CD4-positive, alpha-beta T cell treated with Interferon alpha-2 for 1 hour (primary cell): Measurements from ENCODE around the gene EML1.

Source experiments
- DNase-seq, 2 donors: peaks; one replicate each; pipeline ENCODE4 v3.0.0-alpha.2; 2020 to 2022

EML1 gene, protein sequence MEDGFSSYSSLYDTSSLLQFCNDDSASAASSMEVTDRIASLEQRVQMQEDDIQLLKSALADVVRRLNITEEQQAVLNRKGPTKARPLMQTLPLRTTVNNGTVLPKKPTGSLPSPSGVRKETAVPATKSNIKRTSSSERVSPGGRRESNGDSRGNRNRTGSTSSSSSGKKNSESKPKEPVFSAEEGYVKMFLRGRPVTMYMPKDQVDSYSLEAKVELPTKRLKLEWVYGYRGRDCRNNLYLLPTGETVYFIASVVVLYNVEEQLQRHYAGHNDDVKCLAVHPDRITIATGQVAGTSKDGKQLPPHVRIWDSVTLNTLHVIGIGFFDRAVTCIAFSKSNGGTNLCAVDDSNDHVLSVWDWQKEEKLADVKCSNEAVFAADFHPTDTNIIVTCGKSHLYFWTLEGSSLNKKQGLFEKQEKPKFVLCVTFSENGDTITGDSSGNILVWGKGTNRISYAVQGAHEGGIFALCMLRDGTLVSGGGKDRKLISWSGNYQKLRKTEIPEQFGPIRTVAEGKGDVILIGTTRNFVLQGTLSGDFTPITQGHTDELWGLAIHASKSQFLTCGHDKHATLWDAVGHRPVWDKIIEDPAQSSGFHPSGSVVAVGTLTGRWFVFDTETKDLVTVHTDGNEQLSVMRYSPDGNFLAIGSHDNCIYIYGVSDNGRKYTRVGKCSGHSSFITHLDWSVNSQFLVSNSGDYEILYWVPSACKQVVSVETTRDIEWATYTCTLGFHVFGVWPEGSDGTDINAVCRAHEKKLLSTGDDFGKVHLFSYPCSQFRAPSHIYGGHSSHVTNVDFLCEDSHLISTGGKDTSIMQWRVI

DNA sequence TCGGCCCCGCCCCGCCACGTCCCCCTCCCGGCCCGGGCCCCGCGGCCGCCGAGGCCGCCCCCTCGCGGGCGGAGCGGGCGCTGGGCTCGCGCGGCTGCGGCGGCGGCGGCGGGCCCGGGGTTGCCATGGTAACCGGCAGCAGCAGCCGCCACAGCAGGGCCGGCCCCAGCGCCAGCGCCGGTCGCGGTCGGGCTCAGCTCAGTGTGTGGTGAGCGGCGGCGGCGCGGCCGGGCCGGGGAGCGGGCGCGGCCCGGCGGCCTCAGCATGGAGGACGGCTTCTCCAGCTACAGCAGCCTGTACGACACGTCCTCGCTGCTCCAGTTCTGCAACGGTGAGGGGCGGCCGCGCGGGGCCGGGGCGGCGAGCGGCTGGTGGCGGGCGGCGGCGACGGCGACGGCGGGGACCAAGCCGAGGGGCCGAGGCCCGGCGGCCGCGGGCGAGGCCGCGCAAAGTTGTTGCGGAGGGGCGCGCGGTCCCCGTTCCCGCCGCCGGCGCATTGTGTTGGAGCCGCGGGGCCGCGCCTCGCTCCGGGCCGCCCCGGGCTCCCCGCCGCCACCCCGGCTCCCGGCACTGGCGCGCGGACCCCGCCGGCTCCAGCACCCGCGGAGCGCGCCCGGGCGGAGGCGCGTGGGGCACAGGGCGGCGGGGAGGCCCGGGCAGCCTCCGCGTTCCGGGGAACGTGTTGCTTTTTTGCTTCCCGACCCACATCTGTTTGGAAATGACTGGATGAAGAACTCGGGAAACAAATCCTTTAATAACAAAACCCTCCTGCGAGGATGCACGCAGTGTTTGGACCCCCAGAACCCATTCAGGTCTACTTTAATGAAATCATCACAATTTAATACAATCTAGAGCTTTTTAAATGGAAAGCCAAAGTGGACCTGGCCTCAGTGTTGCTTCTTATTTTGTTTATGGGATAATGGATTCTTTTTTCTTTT, at the start of gene EML1:
TSS of gene EML1 (plus strand) at position 201 of the 938 bp plus-strand sequence. CDS start at position 265, 64 bp downstream.
- DNase-seq: peak; percentile 71 to 83

DNA sequence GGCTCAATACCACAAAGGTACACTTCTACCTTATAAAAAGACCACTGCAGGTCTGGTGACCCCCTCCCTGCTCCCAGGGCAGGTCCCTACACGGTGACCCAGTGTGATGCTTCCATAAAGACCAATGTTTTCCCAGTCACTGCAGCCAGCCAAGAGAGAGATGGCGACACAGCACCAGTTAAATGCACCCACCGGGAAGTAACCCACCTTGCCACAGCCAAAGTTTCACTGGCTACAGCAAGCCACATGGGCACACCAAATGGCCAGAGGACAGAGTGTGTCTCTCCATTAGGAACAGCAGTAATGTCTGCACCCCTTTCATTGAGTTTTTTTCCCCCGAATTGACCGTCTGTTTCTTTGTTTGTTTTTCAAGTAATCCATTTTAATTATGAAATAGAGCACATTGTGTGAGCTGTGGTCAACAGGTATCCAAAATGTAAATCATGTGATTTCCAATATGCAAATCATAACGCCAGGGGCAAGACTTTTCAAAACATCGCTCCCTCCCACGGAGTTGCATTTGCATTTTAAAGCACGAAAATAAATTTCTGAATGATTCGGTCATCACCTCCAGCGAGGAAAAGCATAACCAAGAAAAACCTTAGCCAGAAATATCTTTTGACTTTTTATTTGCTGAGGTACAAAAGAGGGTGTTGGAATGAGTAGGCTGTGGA, 48.9 kb upstream of the EML1 start:
- no peak for DNase-seq

DNA sequence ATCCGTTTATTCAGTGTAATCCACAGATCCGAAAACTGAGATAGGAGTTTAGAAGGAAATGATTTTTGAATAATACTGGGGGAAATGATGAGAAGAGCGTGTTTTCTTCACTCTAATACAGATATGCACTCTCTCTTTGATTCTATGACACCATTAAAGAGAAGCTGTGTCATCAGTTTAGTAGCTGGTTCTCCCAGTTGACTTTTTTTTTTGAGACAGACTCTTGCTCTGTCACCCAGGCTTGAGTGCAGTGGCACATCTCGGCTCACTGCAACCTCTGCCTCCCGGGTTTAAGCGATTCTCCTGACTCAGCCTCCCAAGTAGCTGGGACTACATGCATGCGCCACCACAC, 48.4 kb upstream of the EML1 start:
- no peak for DNase-seq

DNA sequence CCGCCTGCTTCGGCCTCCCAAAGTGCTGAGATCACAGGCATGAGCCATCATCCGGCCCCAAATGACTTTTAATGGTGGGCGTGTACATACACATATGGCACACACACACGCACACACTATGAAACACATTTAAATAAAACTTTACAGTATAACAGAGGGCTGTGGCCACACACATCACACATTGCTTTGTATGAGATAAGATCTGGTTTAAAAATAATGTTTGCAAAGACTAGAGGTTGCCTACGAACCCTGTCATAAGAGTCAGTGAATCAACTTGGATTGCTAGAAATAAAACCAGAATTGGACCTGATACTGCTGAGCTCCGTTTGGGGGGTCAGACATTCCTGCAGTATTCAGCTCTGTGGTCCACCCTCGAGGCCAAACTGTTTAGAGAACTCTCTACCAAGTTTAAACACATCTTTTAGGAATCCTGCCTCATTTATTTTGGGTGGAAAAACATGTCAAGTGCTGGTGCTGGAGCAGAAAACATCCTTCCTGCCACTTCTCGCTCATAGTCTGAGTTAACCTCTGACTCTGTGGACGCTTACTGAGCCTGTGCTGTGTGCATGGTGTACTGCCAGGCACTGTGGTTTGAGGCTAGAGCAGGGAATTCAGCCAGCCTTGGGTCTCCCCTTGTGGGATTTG, 47.8 kb upstream of the EML1 start:
- no peak for DNase-seq

DNA sequence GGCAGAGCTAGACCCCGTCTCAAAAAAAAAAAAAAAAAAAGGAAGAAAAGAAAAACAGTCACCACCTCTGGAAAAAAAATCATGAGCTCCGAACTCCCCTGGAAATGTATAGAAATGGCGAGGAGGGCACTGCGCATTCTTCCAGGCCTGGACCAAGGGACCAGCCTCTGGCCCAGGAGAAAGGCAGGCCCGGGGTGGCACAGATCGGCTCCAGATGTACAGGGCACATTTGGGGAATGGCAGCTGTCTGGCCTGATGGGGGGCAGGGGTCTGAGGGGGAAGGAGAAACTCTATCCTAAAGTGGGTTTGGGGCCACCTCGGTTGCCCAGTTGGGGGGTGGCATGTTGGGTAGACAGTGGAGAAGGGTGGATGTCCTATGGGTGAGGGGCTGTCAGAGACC, 46.0 kb upstream of the EML1 start:
- DNase-seq: no peak

DNA sequence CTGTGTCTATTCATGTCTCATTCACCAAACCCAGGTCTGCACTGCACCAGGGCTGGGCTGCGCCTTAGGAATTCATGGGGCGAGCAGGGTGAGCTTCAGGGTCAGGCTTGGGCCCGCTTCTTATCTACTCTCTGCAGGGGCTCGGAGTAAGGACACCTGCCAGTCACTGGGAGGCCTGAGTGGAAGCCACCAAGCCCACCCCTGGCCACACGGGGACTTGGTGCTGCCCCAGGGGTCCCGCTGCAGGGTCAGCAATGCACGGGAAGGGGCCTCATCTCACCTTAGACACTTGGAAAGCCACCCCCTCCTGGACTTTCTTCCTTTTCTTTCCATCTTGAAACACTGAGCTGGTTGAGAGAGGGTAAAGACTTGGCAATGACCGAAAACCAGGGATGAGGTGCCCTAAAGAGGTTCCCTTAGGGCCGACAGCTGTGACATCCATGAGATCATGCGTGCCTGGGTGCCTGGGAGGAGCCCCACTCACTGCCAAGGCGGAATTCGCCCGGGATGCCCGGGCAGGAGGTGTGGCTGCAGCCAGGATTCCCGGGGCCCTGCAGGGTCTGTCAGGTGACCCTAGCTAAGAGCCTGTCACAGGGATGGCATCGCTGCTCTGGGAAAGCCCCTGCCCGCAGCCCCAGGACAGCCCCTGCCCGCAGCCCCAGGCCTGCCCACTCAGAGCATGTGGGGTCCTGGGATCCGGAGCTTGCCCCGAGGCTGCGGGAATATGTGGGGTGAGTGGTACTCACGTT, 45.5 kb upstream of the EML1 start:
- DNase-seq: no peak

DNA sequence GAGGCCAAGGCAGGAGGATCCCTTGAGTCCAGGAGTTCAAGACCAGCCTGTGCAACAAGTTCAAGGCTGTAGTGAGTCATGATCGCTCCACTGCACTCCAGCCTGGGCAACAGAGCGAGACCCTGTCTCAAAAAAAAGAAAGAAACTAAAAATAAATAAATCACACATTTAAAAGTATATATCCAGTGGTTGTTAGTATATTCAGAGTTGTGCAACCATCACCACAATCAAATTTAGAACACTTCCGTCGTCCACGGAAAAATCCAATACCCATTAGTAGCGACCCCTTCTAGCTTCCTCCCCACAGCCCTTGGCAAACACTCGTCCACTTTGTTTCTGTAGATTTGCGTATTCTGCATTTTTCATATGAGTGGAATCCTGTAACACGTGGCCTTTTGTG, 44.7 kb upstream of the EML1 start:
- DNase-seq: no peak

DNA sequence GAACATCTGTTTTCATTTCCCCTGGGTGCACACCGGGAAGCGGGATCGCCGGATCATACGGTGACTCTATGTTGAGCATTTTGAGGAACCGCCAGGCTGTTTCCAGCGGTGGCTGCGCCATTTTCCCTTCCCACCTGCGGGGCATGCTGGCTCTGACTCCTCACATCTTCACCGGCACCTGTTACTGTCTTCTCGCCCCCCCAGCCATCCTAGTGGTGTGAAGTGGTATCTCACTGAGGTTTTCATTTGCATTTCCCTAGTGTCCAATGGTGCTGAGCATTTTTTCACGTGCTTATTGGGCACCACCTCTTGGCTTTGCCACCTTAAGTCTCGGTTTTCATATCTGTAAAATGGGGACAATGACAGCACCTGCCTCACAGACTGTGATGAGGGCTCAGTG, 44.1 kb upstream of the EML1 start:
- DNase-seq: no peak

DNA sequence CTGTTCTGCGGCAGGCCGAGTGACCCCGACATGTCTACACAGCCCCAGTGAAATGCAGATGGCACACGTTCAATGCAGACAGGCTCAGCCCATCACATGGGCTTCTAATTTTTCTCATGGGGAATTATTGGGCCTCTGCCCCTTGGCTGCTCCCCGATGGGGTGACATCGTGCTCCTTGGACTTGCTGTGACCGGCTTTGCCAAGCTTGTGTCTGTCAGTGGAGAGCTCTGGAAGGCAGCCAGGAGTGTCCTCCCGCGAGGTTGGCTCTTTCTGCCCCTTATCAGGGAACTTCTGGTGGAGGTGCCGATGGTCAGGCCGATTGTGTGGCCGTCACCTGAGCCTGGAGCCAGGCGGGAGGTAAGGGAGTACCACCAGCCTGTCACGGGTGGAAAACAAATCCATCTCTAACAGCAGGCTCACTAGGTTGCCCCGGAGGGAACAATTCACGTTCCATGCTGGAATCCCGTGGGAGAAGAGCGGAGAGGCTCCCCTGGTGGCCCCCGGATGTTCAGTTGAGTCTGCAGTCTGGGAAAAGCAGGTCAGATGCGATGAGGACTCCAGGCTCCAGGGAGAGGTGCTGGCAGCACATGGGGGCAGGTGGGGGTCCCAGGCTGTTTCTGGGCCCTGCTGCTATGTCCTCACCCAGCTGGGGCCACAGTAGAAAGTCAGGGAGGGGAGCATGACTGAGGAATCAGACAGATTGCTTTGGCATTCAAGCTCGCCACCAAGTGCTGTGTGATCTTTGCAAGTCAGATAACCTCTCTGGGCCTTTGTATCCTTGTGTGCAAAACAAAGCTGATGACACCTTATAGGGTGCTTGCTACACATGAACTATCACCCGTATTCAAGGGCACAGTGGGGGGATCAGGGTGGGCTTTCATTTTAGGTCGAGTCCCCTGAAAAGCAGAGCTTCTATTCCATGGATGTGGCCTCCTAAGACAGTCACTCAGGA, 43.2 kb upstream of the EML1 start:
- no peak for DNase-seq

DNA sequence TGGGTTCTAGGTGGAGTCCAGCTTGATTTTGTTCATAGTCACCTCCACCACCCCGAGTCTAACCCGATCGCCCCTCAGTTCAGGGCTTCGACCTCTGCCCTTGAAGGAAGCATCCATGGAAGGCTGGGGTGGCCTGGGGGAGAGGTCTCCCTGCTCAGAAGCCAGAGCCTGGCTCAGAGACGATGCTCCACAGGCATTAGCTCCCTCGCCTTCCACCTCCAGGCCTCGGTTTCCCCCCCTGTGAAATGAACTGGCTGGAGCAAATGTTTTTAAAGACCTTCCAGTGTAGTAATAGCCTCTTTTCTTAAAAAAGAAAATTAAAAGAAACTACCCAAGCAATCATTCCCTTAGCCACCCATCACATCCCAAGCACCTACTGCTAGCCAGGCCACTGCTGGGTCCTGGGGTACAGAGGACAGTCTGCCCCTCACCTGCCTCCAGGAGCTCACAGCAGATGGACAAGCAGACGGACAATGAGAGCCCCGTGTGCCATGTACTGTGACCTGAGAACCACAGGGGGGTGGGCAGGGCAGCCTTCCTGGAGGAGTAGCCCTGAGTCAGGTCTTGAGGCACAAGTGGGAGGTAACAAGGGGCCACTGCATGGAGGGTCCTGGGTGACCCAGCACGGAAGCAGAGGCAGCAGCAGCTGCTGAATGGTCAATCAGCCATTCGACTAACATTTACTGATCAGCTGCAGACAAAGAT, 42.3 kb upstream of the EML1 start:
- no peak for DNase-seq

DNA sequence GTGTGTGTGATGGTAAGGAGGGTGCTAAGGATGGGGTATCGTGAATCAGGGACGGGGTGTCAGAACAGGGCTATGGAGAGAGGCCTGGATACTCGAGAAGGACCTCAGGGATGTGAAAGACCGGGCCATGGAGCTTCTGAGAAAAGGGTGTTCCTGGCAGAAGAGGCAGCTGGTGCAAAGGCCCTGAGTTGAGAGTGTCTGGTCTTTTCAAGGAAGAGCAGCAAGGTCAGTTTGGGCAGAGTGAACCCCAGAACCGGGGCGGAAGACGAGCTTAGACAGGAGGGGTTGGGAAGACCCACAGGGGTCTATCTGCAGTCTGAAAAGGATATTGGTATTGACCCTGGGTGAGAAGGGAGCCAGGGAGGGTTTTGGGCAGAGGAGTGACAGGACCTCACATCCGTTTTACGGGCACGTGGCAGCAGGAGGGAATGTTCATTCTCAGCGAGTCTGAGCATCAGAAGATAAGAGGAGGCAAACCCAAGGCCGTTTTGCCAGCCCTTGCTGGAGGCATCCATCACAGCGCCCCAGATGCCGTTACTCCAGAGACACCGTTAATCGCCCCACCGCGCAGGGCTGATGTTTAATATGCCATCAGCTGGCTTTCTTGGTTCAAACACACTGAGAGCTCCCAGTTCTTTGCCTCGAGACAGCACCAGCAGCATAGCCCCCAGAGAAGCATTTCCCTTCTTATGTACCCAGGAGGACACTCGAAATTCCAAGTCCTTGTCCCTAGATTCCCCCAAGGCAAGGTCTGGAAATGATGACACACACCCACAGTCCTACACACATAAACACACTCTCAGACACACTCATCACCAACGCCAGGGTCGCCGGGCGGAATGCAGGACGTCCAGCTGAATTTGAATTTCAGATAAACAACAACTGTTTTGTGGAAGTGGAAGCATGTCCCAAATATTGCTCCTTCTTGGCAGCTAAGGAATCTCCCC, 41.4 kb upstream of the EML1 start:
- DNase-seq: no peak

DNA sequence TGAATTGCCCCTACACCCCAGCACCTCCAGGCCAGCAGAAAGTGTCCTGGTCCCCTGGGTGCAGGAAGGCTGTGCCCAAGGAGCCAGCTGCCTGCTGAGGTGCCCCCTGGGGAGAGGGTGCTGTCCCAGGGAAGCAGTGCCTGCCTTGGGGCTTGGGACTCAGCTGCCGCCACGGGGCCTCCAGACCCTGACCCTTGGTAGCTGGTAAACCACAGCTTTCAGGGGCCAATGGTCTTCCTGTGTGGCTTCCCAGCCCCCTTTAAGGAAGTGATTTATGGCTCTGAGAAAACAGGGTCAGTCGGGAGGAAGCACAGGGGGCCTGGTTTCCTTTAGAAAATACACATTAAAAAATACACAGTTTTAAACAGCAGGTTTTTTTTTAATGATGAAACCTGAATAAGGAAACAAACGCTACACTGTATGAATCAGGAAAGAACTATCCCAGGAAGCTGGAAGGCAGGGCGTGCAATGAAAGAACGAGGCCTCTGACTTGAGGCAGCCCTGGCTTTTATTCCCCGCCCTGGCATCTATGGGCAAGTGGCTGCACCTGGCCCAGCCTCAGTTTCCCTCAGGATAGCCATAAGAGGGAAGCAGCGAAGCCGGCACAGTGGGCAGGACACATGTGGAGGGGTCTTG, 40.6 kb upstream of the EML1 start:
- DNase-seq: no peak

DNA sequence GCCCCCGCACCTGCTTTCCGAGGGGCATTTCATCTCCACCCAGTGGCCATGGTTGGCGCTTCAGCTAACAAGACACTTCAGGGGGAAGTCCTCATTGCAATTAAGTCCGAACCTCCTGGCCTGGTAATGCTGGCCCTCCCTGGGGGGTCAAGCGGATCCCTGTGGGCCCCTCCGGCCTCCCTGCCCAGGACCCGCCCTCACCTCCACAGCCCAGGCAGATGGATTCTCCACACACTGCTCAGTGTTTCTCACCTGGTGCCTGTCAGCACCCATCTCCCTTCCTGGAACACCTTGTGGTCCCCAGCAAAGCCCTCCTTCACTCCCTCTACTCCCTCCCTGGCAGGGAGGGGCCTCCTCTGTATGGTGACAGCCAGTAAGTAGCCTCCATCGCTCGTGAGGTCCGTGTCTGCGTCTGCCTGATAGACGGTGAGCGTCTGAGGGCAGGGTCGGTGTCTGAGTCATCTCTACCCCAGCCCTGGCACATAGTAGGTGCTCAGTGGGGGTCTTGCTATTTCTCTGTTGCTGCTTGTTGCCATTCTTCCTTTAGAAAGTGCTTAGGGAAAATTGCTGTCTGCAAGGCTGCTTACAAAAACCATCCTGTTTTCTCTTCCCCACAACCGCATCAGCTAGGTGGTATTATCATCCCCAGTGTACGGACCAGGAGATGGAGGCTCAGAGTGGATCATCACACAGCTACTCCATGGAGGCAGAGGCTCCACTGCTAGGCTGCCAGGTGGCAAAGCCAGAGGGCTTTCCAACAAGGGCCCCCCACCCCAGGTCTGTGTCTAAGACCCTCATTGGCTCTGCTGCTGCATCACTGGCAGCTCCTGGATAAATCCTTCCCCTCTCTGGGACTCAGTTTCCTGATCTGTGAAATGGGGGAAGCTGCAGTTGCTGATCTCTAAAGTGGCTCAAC, 39.7 kb upstream of the EML1 start:
- DNase-seq: no peak

DNA sequence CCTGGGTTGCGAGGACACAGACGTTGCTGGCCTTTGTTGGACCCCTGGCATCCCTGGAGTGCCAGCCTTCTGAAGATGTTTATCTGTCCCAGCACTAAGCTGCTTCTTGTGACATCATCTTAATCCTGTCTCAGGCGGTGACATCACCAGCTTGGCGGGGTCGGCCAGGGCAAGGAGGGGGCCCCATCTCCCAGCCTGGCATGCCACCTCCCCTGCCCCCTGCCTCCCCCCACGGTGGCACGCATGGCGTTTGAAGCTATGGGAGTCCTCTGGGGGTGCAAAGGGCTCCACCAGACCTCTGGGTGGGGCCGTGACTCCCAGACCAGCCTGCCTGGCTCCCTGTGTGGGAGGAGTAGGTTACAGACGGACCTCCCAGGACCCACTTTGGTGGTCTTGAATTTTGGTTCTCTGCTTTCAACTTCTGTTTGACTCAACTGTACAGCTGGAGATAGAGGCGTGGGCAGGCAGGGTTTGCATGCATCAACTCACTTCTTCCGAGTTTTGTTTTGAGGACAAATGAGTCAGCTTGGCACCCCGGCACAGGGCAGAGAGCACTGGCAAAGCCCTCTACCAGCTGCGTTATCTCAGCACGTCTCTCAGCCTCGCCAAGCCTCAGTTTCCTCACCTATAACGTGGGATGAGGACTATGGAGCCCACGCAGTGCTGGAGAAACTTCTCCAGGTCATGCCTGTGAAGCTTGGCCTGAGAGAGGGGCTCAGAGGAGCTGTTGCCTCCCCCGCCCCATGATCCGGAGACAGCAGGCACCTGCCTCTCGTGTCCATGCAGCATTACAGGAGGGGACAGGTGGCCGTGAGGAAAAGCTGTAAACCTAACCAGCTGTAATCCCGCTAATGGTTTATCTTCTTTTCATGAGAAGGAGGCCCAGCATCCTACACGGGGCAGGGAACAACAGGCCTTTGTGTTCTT, 38.8 kb upstream of the EML1 start:
- no peak for DNase-seq

DNA sequence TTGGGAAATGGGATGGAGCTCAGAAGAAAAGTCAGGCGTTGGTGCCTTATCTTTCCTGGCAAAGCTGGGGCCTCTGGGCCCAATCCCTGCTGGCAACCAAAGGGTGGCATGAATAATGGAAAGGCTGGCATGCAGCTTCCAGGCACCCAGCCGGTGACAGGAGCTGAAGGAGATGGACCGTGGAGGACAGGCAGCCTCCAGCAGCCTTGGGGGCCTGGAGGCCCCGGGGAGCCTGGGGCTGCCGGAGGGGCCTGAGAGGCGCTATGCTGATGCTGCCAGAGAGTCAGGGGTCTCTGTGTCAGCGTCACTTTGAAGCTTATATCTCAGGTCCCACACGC, 38.2 kb upstream of the EML1 start:
- DNase-seq: no peak
